H9 (cell line): ENCODE data around the gene HIKESHI. TPM values are rescaled to one million over a fixed set of nuclear protein-coding genes. Genes with fewer than 3 reads are reported as not detected.

Experiments
- DNase-seq: peaks from one replicate; pipeline ENCODE4 v3.0.0-alpha.2; 2017
- H2AFZ ChIP-seq: one replicate; pipeline ENCODE4 v1.6.1; 2013; ENCODE audit warnings: mild to moderate bottlenecking, low read length, control low read depth, moderate library complexity
- H2AK5ac ChIP-seq: 2 replicates; pipeline ENCODE4 v1.6.1; 2013; ENCODE audit warnings: low read length, control low read depth, mixed read lengths; ENCODE audit not compliant: insufficient read length
- H2BK120ac ChIP-seq: one replicate; pipeline ENCODE4 v1.6.1; 2013; ENCODE audit warnings: low read depth, mild to moderate bottlenecking, low read length, control low read depth, inconsistent platforms; ENCODE audit not compliant: poor library complexity, severe bottlenecking
- H2BK12ac ChIP-seq: 2 replicates; pipeline ENCODE4 v1.6.1; 2013; ENCODE audit warnings: low read length, control low read depth, mixed read lengths, low read depth; ENCODE audit not compliant: insufficient read length
- H2BK15ac ChIP-seq: 2 replicates; pipeline ENCODE4 v1.6.1; 2013; ENCODE audit warnings: low read depth, low read length, control low read depth
- H2BK20ac ChIP-seq: one replicate; pipeline ENCODE4 v1.6.1; 2013; ENCODE audit warnings: low read depth, mild to moderate bottlenecking, low read length, control low read depth, inconsistent platforms; ENCODE audit not compliant: poor library complexity, severe bottlenecking
- H2BK5ac ChIP-seq: 2 replicates; pipeline ENCODE4 v1.6.1; 2013; ENCODE audit warnings: low read length, control low read depth, mixed read lengths; ENCODE audit not compliant: insufficient read length
- H3K14ac ChIP-seq: 2 replicates; pipeline ENCODE4 v1.6.1; 2013; ENCODE audit warnings: low read length, control low read depth; ENCODE audit not compliant: insufficient read depth
- H3K18ac ChIP-seq: 2 replicates; pipeline ENCODE4 v1.6.1; 2013; ENCODE audit warnings: low read depth, mild to moderate bottlenecking, mixed read lengths, low read length, control low read depth; ENCODE audit not compliant: insufficient read length
- H3K23ac ChIP-seq: 2 replicates; pipeline ENCODE4 v1.6.1; 2013; ENCODE audit warnings: low read length, control low read depth, mixed read lengths, low read depth; ENCODE audit not compliant: insufficient read length
- H3K23me2 ChIP-seq: 2 replicates; pipeline ENCODE4 v1.6.1; 2013; ENCODE audit warnings: low read depth, mild to moderate bottlenecking, mixed read lengths, low read length, control low read depth; ENCODE audit not compliant: insufficient read length, poor library complexity, severe bottlenecking
- H3K27ac ChIP-seq: 2 replicates; pipeline ENCODE4 v1.5.1; 2013; ENCODE audit warnings: low read length, control low read depth, mixed read lengths, low read depth; ENCODE audit not compliant: insufficient read length
- H3K27me3 ChIP-seq: 2 replicates; pipeline ENCODE4 v1.6.1; 2013; ENCODE audit warnings: low read length, control low read depth, inconsistent platforms; ENCODE audit not compliant: insufficient read depth
- H3K4ac ChIP-seq: 2 replicates; pipeline ENCODE4 v1.6.1; 2013; ENCODE audit warnings: low read depth, mild to moderate bottlenecking, control low read depth, inconsistent platforms, low read length, moderate library complexity
- H3K4me1 ChIP-seq: 2 replicates; pipeline ENCODE4 v1.6.1; 2013; ENCODE audit warnings: low read length, control low read depth, inconsistent platforms; ENCODE audit not compliant: insufficient read depth
- H3K4me2 ChIP-seq: 2 replicates; pipeline ENCODE4 v1.6.1; 2013; ENCODE audit warnings: low read length, control low read depth, mixed read lengths; ENCODE audit not compliant: insufficient read length, insufficient read depth
- H3K56ac ChIP-seq: 2 replicates; pipeline ENCODE4 v1.6.1; 2013; ENCODE audit warnings: low read depth, mild to moderate bottlenecking, mixed read lengths, low read length, control low read depth; ENCODE audit not compliant: insufficient read length
- H3K79me1 ChIP-seq: 2 replicates; pipeline ENCODE4 v1.6.1; 2013; ENCODE audit warnings: low read depth, mild to moderate bottlenecking, moderate library complexity, low read length, control low read depth, inconsistent platforms; ENCODE audit not compliant: insufficient read depth, poor library complexity, severe bottlenecking
- H3K79me2 ChIP-seq: 2 replicates; pipeline ENCODE4 v1.6.1; 2013; ENCODE audit warnings: low read length, control low read depth, inconsistent platforms; ENCODE audit not compliant: insufficient read depth
- H3K9ac ChIP-seq: 2 replicates; pipeline ENCODE4 v1.6.1; 2013; ENCODE audit warnings: low read length, control low read depth, mixed read lengths; ENCODE audit not compliant: insufficient read length; ENCODE audit errors: extremely low read depth
- H3K9me3 ChIP-seq: one replicate; pipeline ENCODE4 v1.6.1; 2013; ENCODE audit warnings: low read depth, low read length, inconsistent platforms; ENCODE audit not compliant: control insufficient read depth
- H3T11ph ChIP-seq: one replicate; pipeline ENCODE4 v1.6.1; 2013; ENCODE audit warnings: mild to moderate bottlenecking, low read length, control low read depth, inconsistent platforms
- H4K20me1 ChIP-seq: one replicate; pipeline ENCODE4 v1.6.1; 2013; ENCODE audit not compliant: control insufficient read depth, insufficient read length, insufficient read depth
- H4K5ac ChIP-seq: 2 replicates; pipeline ENCODE4 v1.6.1; 2013; ENCODE audit warnings: low read depth, mild to moderate bottlenecking, mixed read lengths, low read length, control low read depth; ENCODE audit not compliant: insufficient read length
- H4K8ac ChIP-seq: replicated peaks from 2 replicates; pipeline ENCODE4 v1.6.1; 2013; ENCODE audit warnings: low read length, control low read depth, mixed read lengths, low read depth; ENCODE audit not compliant: insufficient read length
- H4K91ac ChIP-seq: 2 replicates; pipeline ENCODE4 v1.6.1; 2013; ENCODE audit warnings: low read depth, mild to moderate bottlenecking, moderate library complexity, mixed read lengths, low read length, control low read depth; ENCODE audit not compliant: insufficient read length
- H3K27ac Mint-ChIP-seq, 3 experiments: 2 replicates in 2 of 3; 3 replicates in 1 of 3; pipeline ENCODE4 v1.8.0; 2020 to 2021; ENCODE audit warnings: mixed read lengths in 3 of 3, mild to moderate bottlenecking in 1 of 3, moderate library complexity in 1 of 3
- H3K27me3 Mint-ChIP-seq: 2 replicates; pipeline ENCODE4 v1.8.0; 2021; ENCODE audit warnings: low read depth, mild to moderate bottlenecking, moderate library complexity, mixed read lengths
- H3K36me3 Mint-ChIP-seq, 3 experiments: 2 replicates in 2 of 3; 3 replicates in 1 of 3; pipeline ENCODE4 v1.8.0; 2020 to 2021; ENCODE audit warnings: low read depth in 3 of 3, mixed read lengths in 3 of 3; ENCODE audit not compliant: insufficient read depth in 1 of 3
- H3K4me1 Mint-ChIP-seq, 2 experiments: 2 replicates each; pipeline ENCODE4 v1.8.0; 2020; ENCODE audit warnings: mixed read lengths in 2 of 2
- H3K4me3 Mint-ChIP-seq, 2 experiments: 2 replicates in 1 of 2; 3 replicates in 1 of 2; pipeline ENCODE4 v1.8.0; 2020 to 2021; ENCODE audit warnings: mild to moderate bottlenecking in 2 of 2, mixed read lengths in 2 of 2, moderate library complexity in 1 of 2
- H3K9me3 Mint-ChIP-seq, 2 experiments: 2 replicates in 1 of 2; 3 replicates in 1 of 2; pipeline ENCODE4 v1.8.0; 2020; ENCODE audit warnings: mild to moderate bottlenecking in 2 of 2, mixed read lengths in 2 of 2, moderate library complexity in 1 of 2
- CTCF ChIP-seq: fragments of 200-600 bp; sonication (generic); conservative IDR thresholded peaks from 3 replicates; pipeline ENCODE4 v1.8.0; 2021; ENCODE audit warnings: antibody characterized with exemption, mild to moderate bottlenecking
- WGBS: extraction: QIAGEN DNeasy Blood & Tissue Kit; methylation state at CpG from one replicate; pipeline ENCODE4 v1.1.7; 2013; ENCODE audit warnings: missing lambda C conversion rate, low lambda C conversion rate, mixed read lengths; ENCODE audit not compliant: insufficient read length; ENCODE audit errors: extremely low coverage; 5-methylcytosine and 5-hydroxymethylcytosine counted together
- total RNA-seq: library from RNA; stranded (reverse); gene quantifications from 2 replicates; pipeline ENCODE4 v1.2.1, GENCODE V29; 2021

Gene HIKESHI
- total RNA-seq, 1 experiment from 2014 or later, result 54.1 TPM

GRCh38 chr11:86386746-86387145 is 84.7 kb downstream of the HIKESHI start:
- Histone ChIP-seq H2BK120ac (no peak overlapping the region), H3K18ac (no peak overlapping the region), H2AFZ (no peak overlapping the region), H3K4me2 (no peak overlapping the region), H2BK5ac (no peak overlapping the region), H4K5ac (no peak overlapping the region), H3K9ac (no peak overlapping the region), H3K27me3 (no peaks in the 10 kb centered on the region), H4K8ac (no peak overlapping the region), H4K91ac (no peak overlapping the region), H3K9me3 (no peaks in the 10 kb centered on the region), H3K79me2 (no peaks in the 10 kb centered on the region), H3K27ac (no peak overlapping the region), H2AK5ac (no peak overlapping the region), H3T11ph (no peak overlapping the region), H4K20me1 (no peaks in the 10 kb centered on the region), H3K14ac (no peak overlapping the region), H2BK12ac (no peak overlapping the region), H2BK20ac (no peak overlapping the region), H3K4ac (no peak overlapping the region), H3K23me2 (no peaks in the 10 kb centered on the region), H3K23ac (no peak overlapping the region), H3K56ac (no peak overlapping the region), H3K79me1 (no peaks in the 10 kb centered on the region), H3K4me1 (no peaks in the 10 kb centered on the region), H2BK15ac (no peak overlapping the region)
- H3K9me3 Mint-ChIP-seq, result no peaks in the 10 kb centered on the region
- WGBS, result no CpG with 5 or more reads among the region's 2 CpGs
- peaks cover 4% of the 10 kb centered on the region in 2 experiments for H3K4me1 Mint-ChIP-seq
- no peak for TF ChIP-seq CTCF
- no peak for DNase-seq
- no peaks in the 10 kb centered on the region for H3K36me3 Mint-ChIP-seq
- no peaks in the 10 kb centered on the region for H3K27me3 Mint-ChIP-seq
- no peak overlapping the region for H3K27ac Mint-ChIP-seq
- no peak overlapping the region for H3K4me3 Mint-ChIP-seq
